ENCODE results near the gene KCNMA1.

Gene KCNMA1

GRCh38 chr10:77125231-77125630 lies 512.4 kb downstream of the KCNMA1 start:
- no CpG with 5 or more reads among the region's 4 CpGs for WGBS, 2 donors (ENCODE audit: extremely low coverage in 2 of 2, insufficient read length in 2 of 2, insufficient replicate concordance in 1 of 2)
- no peak overlapping the region for H2BK15ac ChIP-seq (ENCODE audit: low read length)
- no peak overlapping the region for H3K4ac ChIP-seq (ENCODE audit: low read length)
- no peak for DNase-seq (ENCODE audit: low spot score)
- H2AK5ac ChIP-seq (ENCODE audit: low read depth, low read length): no peak overlapping the region
- no peak overlapping the region for H2AFZ ChIP-seq (ENCODE audit: low read length)
- H3K27ac ChIP-seq (replicated peaks; ENCODE audit: low read length): no peak overlapping the region
- H3K36me3 ChIP-seq (replicated peaks in 1 of 2; ENCODE audit: control insufficient read depth in 2 of 2, insufficient read depth in 2 of 2, low read length in 2 of 2): no peaks in the 10 kb centered on the region
- H2BK120ac ChIP-seq (ENCODE audit: low read depth, low read length): no peak overlapping the region
- no peak overlapping the region for H2BK5ac ChIP-seq (ENCODE audit: low read length)
- H3K23ac ChIP-seq (ENCODE audit: low read depth, low read length, poor library complexity): no peak overlapping the region
- no peaks in the 10 kb centered on the region for H3K4me1 ChIP-seq (ENCODE audit: control insufficient read depth in 2 of 2, insufficient read depth in 1 of 2, low read depth in 1 of 2, low read length in 2 of 2)
- H2BK12ac ChIP-seq (ENCODE audit: low read length): no peak overlapping the region
- H4K8ac ChIP-seq (ENCODE audit: low read depth, low read length): no peak overlapping the region
- H3K79me1 ChIP-seq (ENCODE audit: low read depth, low read length): no peaks in the 10 kb centered on the region
- H3K4me2 ChIP-seq (ENCODE audit: insufficient read depth, low read length, poor library complexity, severe bottlenecking): no peak overlapping the region
- H3K9me3 ChIP-seq (replicated peaks in 1 of 2; ENCODE audit: control insufficient read depth in 2 of 2, insufficient read depth in 1 of 2, low read depth in 1 of 2, low read length in 2 of 2): no peaks in the 10 kb centered on the region
- H3K27me3 ChIP-seq (ENCODE audit: control insufficient read depth in 3 of 3, insufficient read depth in 3 of 3, low read depth in 1 of 3, low read length in 3 of 3): no peaks in the 10 kb centered on the region
- no peak overlapping the region for H3K14ac ChIP-seq (ENCODE audit: low read length)
- no peak overlapping the region for H3K4me3 ChIP-seq (ENCODE audit: low read length in 2 of 2)
- H3K18ac ChIP-seq (ENCODE audit: low read length): no peak overlapping the region
- no peak overlapping the region for H3K9ac ChIP-seq (ENCODE audit: low read depth, low read length, poor library complexity)
- H4K91ac ChIP-seq (ENCODE audit: low read depth, low read length, poor library complexity): no peak overlapping the region

DNA sequence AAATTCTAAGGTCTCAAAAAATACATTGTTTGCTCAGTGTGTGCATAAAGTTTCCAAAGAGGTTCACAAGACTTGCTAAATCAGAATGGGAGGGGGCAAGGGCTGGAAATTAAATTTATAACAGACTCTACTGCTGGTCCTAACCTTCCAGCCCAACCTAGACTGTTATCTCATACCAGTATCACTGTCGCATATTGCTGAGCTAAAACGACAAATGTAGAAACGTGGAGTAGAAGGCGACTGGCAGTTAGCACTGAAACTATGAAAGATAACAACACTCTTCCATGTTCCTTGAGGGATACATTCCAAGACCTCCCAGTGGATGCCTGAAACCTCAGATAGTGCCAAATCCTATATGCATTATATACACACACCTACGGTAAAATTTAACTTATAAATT lies 514.3 kb downstream of the KCNMA1 start:
- H3K79me1 ChIP-seq (ENCODE audit: low read depth, low read length): no peaks in the 10 kb centered on the region
- H3K27ac ChIP-seq (replicated peaks; ENCODE audit: low read length): no peak overlapping the region
- H2AFZ ChIP-seq (ENCODE audit: low read length): no peak overlapping the region
- H3K23ac ChIP-seq (ENCODE audit: low read depth, low read length, poor library complexity): no peak overlapping the region
- no peaks in the 10 kb centered on the region for H3K9me3 ChIP-seq (replicated peaks in 1 of 2; ENCODE audit: control insufficient read depth in 2 of 2, insufficient read depth in 1 of 2, low read depth in 1 of 2, low read length in 2 of 2)
- H4K91ac ChIP-seq (ENCODE audit: low read depth, low read length, poor library complexity): no peak overlapping the region
- no peak overlapping the region for H4K8ac ChIP-seq (ENCODE audit: low read depth, low read length)
- H3K4me1 ChIP-seq (ENCODE audit: control insufficient read depth in 2 of 2, insufficient read depth in 1 of 2, low read depth in 1 of 2, low read length in 2 of 2): no peaks in the 10 kb centered on the region
- H3K4ac ChIP-seq (ENCODE audit: low read length): no peak overlapping the region
- no peak for DNase-seq (ENCODE audit: low spot score)
- H3K4me3 ChIP-seq (ENCODE audit: low read length in 2 of 2): no peak overlapping the region
- H3K9ac ChIP-seq (ENCODE audit: low read depth, low read length, poor library complexity): no peak overlapping the region
- H2BK120ac ChIP-seq (ENCODE audit: low read depth, low read length): no peak overlapping the region
- WGBS, 2 donors (ENCODE audit: extremely low coverage in 2 of 2, insufficient read length in 2 of 2, insufficient replicate concordance in 1 of 2): no CpG with 5 or more reads among the region's 5 CpGs
- no peak overlapping the region for H3K4me2 ChIP-seq (ENCODE audit: insufficient read depth, low read length, poor library complexity, severe bottlenecking)
- H3K14ac ChIP-seq (ENCODE audit: low read length): no peak overlapping the region
- no peak overlapping the region for H2BK12ac ChIP-seq (ENCODE audit: low read length)
- H3K27me3 ChIP-seq (ENCODE audit: control insufficient read depth in 3 of 3, insufficient read depth in 3 of 3, low read depth in 1 of 3, low read length in 3 of 3): no peaks in the 10 kb centered on the region
- H2BK15ac ChIP-seq (ENCODE audit: low read length): no peak overlapping the region
- no peak overlapping the region for H2AK5ac ChIP-seq (ENCODE audit: low read depth, low read length)
- H2BK5ac ChIP-seq (ENCODE audit: low read length): no peak overlapping the region
- no peak overlapping the region for H3K18ac ChIP-seq (ENCODE audit: low read length)
- no peaks in the 10 kb centered on the region for H3K36me3 ChIP-seq (replicated peaks in 1 of 2; ENCODE audit: control insufficient read depth in 2 of 2, insufficient read depth in 2 of 2, low read length in 2 of 2)

GRCh38 chr10:77121829-77122228 lies 515.8 kb downstream of the KCNMA1 start:
- Histone ChIP-seq H2BK12ac (ENCODE audit: low read length) (no peak overlapping the region), H2BK120ac (ENCODE audit: low read depth, low read length) (no peak overlapping the region), H3K9ac (ENCODE audit: low read depth, low read length, poor library complexity) (no peak overlapping the region), H2BK5ac (ENCODE audit: low read length) (no peak overlapping the region), H3K9me3 (replicated peaks in 1 of 2; ENCODE audit: control insufficient read depth in 2 of 2, insufficient read depth in 1 of 2, low read depth in 1 of 2, low read length in 2 of 2) (no peaks in the 10 kb centered on the region), H3K14ac (ENCODE audit: low read length) (no peak overlapping the region), H2AK5ac (ENCODE audit: low read depth, low read length) (no peak overlapping the region), H3K4ac (ENCODE audit: low read length) (no peak overlapping the region), H4K8ac (ENCODE audit: low read depth, low read length) (no peak overlapping the region), H4K91ac (ENCODE audit: low read depth, low read length, poor library complexity) (no peak overlapping the region), H3K4me3 (ENCODE audit: low read length in 2 of 2) (no peak overlapping the region), H3K36me3 (replicated peaks in 1 of 2; ENCODE audit: control insufficient read depth in 2 of 2, insufficient read depth in 2 of 2, low read length in 2 of 2) (no peaks in the 10 kb centered on the region), H3K4me1 (ENCODE audit: control insufficient read depth in 2 of 2, insufficient read depth in 1 of 2, low read depth in 1 of 2, low read length in 2 of 2) (no peaks in the 10 kb centered on the region), H2BK15ac (ENCODE audit: low read length) (no peak overlapping the region), H2AFZ (ENCODE audit: low read length) (no peak overlapping the region), H3K27me3 (ENCODE audit: control insufficient read depth in 3 of 3, insufficient read depth in 3 of 3, low read depth in 1 of 3, low read length in 3 of 3) (no peaks in the 10 kb centered on the region), H3K18ac (ENCODE audit: low read length) (no peak overlapping the region), H3K23ac (ENCODE audit: low read depth, low read length, poor library complexity) (no peak overlapping the region), H3K4me2 (ENCODE audit: insufficient read depth, low read length, poor library complexity, severe bottlenecking) (no peak overlapping the region), H3K27ac (replicated peaks; ENCODE audit: low read length) (no peak overlapping the region), H3K79me1 (ENCODE audit: low read depth, low read length) (no peaks in the 10 kb centered on the region)
- no peak for DNase-seq (ENCODE audit: low spot score)
- no CpG with 5 or more reads among the region's 10 CpGs for WGBS, 2 donors (ENCODE audit: extremely low coverage in 2 of 2, insufficient read length in 2 of 2, insufficient replicate concordance in 1 of 2)

GRCh38 chr10:77120666-77121376 lies 516.8 kb downstream of the KCNMA1 start:
- Histone ChIP-seq H3K4ac (ENCODE audit: low read length) (no peak overlapping the region), H3K4me2 (ENCODE audit: insufficient read depth, low read length, poor library complexity, severe bottlenecking) (no peak overlapping the region), H4K91ac (ENCODE audit: low read depth, low read length, poor library complexity) (no peak overlapping the region), H3K79me1 (ENCODE audit: low read depth, low read length) (no peaks in the 10 kb centered on the region), H3K36me3 (replicated peaks in 1 of 2; ENCODE audit: control insufficient read depth in 2 of 2, insufficient read depth in 2 of 2, low read length in 2 of 2) (no peaks in the 10 kb centered on the region), H2BK120ac (ENCODE audit: low read depth, low read length) (no peak overlapping the region), H2BK5ac (ENCODE audit: low read length) (no peak overlapping the region), H3K4me3 (ENCODE audit: low read length in 2 of 2) (no peak overlapping the region), H2AK5ac (ENCODE audit: low read depth, low read length) (no peak overlapping the region), H2BK15ac (ENCODE audit: low read length) (no peak overlapping the region), H3K4me1 (ENCODE audit: control insufficient read depth in 2 of 2, insufficient read depth in 1 of 2, low read depth in 1 of 2, low read length in 2 of 2) (no peaks in the 10 kb centered on the region), H3K27me3 (ENCODE audit: control insufficient read depth in 3 of 3, insufficient read depth in 3 of 3, low read depth in 1 of 3, low read length in 3 of 3) (no peaks in the 10 kb centered on the region), H3K9ac (ENCODE audit: low read depth, low read length, poor library complexity) (no peak overlapping the region), H3K14ac (ENCODE audit: low read length) (no peak overlapping the region), H3K23ac (ENCODE audit: low read depth, low read length, poor library complexity) (no peak overlapping the region), H2BK12ac (ENCODE audit: low read length) (no peak overlapping the region), H2AFZ (ENCODE audit: low read length) (no peak overlapping the region), H4K8ac (ENCODE audit: low read depth, low read length) (no peak overlapping the region), H3K27ac (replicated peaks; ENCODE audit: low read length) (no peak overlapping the region), H3K9me3 (replicated peaks in 1 of 2; ENCODE audit: control insufficient read depth in 2 of 2, insufficient read depth in 1 of 2, low read depth in 1 of 2, low read length in 2 of 2) (no peaks in the 10 kb centered on the region), H3K18ac (ENCODE audit: low read length) (no peak overlapping the region)
- WGBS, 2 donors (ENCODE audit: extremely low coverage in 2 of 2, insufficient read length in 2 of 2, insufficient replicate concordance in 1 of 2): no CpG with 5 or more reads among the region's 4 CpGs
- no peak for DNase-seq (ENCODE audit: low spot score)

All from neuronal stem cell (in vitro differentiated cells).